AG09319 (cell line): ENCODE data around the gene ZNF730.
"Not testable (repeated sequence)": the region's sequence is repeated elsewhere in the genome, so short reads cannot be mapped to it uniquely, and the experiment has no call there.

Source experiments
- DNase-seq: peaks from one replicate; pipeline ENCODE4 v3.0.0-alpha.2; 2010; ENCODE audit warnings: low read depth; ENCODE audit errors: extremely low read depth
- CTCF ChIP-seq: IDR thresholded peaks from 2 replicates; pipeline ENCODE4 v1.5.1; 2011; ENCODE audit warnings: low read depth, mild to moderate bottlenecking, inconsistent platforms, low read length, moderate library complexity

Gene ZNF730

GRCh38 chr19:23116802-23117571 is at the start of gene ZNF730:
ZNF730 (plus strand) TSS chr19:23117025; CDS start chr19:23117174, 149 bp downstream.
- no peak for TF ChIP-seq CTCF
- DNase-seq, result peak; percentile 38

GRCh38 chr19:23070353-23071146 is 46.3 kb upstream of the ZNF730 start:
- no peak for DNase-seq

GRCh38 chr19:23071147-23071511 is 45.7 kb upstream of the ZNF730 start:
- TF ChIP-seq CTCF, result no peak
- DNase-seq, result no peak

More at GRCh38 chr19:23070353-23071146, 46.3 kb upstream of the ZNF730 start:
- TF ChIP-seq CTCF, result peak; percentile 35

GRCh38 chr19:23075031-23075733 is 41.6 kb upstream of the ZNF730 start:
- no peak for DNase-seq
- no peak for TF ChIP-seq CTCF

- DNase-seq, result not testable (repeated sequence)
These were observed 39.0 kb upstream of the ZNF730 start for GRCh38 chr19:23077776-23078175.

- no peak for TF ChIP-seq CTCF
- DNase-seq, result no peak
These were observed 23.0 kb upstream of the ZNF730 start for GRCh38 chr19:23093832-23094231.

- no peak for TF ChIP-seq CTCF
- no peak for DNase-seq
These were observed 21.4 kb upstream of the ZNF730 start for GRCh38 chr19:23095418-23095817.
